GM12878 (cell line): Measurements from ENCODE around the gene SERPINA4. TPM values are rescaled to one million over a fixed set of nuclear protein-coding genes. Genes with fewer than 3 reads are reported as not detected.

Experiments used
- ATAC-seq: fragments of 200-7000 bp; cut with Tn5 transposase; 3 replicates; pipeline ENCODE4 v1.9.1; 2020; ENCODE audit warnings: mild to moderate bottlenecking, moderate library complexity
- BruUV-seq: library from RNA; stranded (reverse); fragments of 400-500 nt; replicated peaks from 2 replicates; lab custom pipeline; 2021; lab: Mats Ljungman, UMichigan
- CTCF ChIA-PET: fragments of 300-600 bp; sonication (Branson Sonifier 250); formaldehyde crosslinking; extraction: SDS; loops from one replicate; lab custom pipeline; 2021; ENCODE audit warnings: inconsistent platforms; lab: Yijun Ruan, JAX
- POLR2A ChIA-PET: fragments of 350-600 bp; formaldehyde crosslinking; extraction: SDS; loops from one replicate; lab custom pipeline; 2021; ENCODE audit warnings: inconsistent platforms; lab: Charles Lee
- RAD21 ChIA-PET: fragments of 300-600 bp; sonication (Branson Sonifier 250); formaldehyde crosslinking; loops from one replicate; lab custom pipeline; 2023; ENCODE audit warnings: antibody characterized with exemption; ENCODE audit not compliant: unreplicated experiment; lab: Charles Lee
- SMC1A ChIA-PET: fragments of 300-600 bp; sonication (Branson Sonifier 250); formaldehyde crosslinking; loops from one replicate; lab custom pipeline; 2023; ENCODE audit not compliant: unreplicated experiment, uncharacterized antibody; lab: Charles Lee
- DNase-seq: peaks from one replicate; pipeline ENCODE4 v3.0.0-alpha.2; 2011; ENCODE audit warnings: low read depth, low spot score
- FAIRE-seq: peaks from 3 replicates; lab custom pipeline; 2011; peaks lifted over from hg19 to GRCh38; lab: Jason Lieb, UNC
- H2AFZ ChIP-seq: 2 replicates; pipeline ENCODE4 v1.6.0; 2011; ENCODE audit warnings: low read depth, low read length, control low read depth; ENCODE audit not compliant: control insufficient read depth
- H3K27ac ChIP-seq: 2 replicates; pipeline ENCODE4 v1.5.1; 2011; ENCODE audit warnings: control low read depth; ENCODE audit not compliant: control insufficient read depth, insufficient read depth
- H3K27me3 ChIP-seq, 2 experiments: replicated peaks in 1 of 2; 2 replicates each; pipeline versions ENCODE4 v1.6.0 to v1.6.1; 2011; ENCODE audit warnings: low read length in 1 of 2; ENCODE audit not compliant: control insufficient read depth in 2 of 2, insufficient read depth in 2 of 2
- H3K36me3 ChIP-seq, 2 experiments: 2 replicates each; pipeline ENCODE4 v1.5.1; 2011; ENCODE audit warnings: low read length in 1 of 2; ENCODE audit not compliant: control insufficient read depth in 2 of 2, insufficient read depth in 2 of 2
- H3K4me1 ChIP-seq: 2 replicates; pipeline ENCODE4 v1.6.1; 2011; ENCODE audit warnings: mild to moderate bottlenecking, low read length, moderate library complexity, mixed read lengths; ENCODE audit not compliant: control insufficient read depth, insufficient read depth
- H3K4me2 ChIP-seq: 2 replicates; pipeline ENCODE4 v1.6.0; 2011; ENCODE audit warnings: control low read depth; ENCODE audit not compliant: control insufficient read depth, insufficient read depth
- H3K4me3 ChIP-seq: fragments of 200-600 bp; sonication (generic); 2 replicates; pipeline ENCODE4 v1.5.1; 2016
- H3K79me2 ChIP-seq: 2 replicates; pipeline ENCODE4 v1.6.0; 2011; ENCODE audit warnings: low read length; ENCODE audit not compliant: control insufficient read depth, insufficient read depth
- H3K9ac ChIP-seq: 2 replicates; pipeline ENCODE4 v1.8.0; 2011; ENCODE audit warnings: low read length, control low read depth, mixed read lengths; ENCODE audit not compliant: control insufficient read depth, insufficient read depth
- H3K9me3 ChIP-seq: replicated peaks from 3 replicates; pipeline ENCODE4 v1.5.1; 2011; ENCODE audit warnings: mild to moderate bottlenecking, low read length; ENCODE audit not compliant: control insufficient read depth, insufficient read depth
- H4K20me1 ChIP-seq: 2 replicates; pipeline ENCODE4 v1.6.0; 2011; ENCODE audit not compliant: control insufficient read depth, insufficient read depth
- EP300 ChIP-seq, 2 experiments: fragments of 150-350 bp in 1 of 2; IDR thresholded peaks; 2 replicates each; pipeline ENCODE4 v1.6.1; 2011 to 2012; ENCODE audit warnings: low read depth in 2 of 2, low read length in 2 of 2, borderline replicate concordance in 1 of 2, improper control_type of control experiment in 1 of 2, inconsistent platforms in 1 of 2; ENCODE audit not compliant: control insufficient read depth in 1 of 2
- MEF2B ChIP-seq: fragments of 450-650 bp; IDR thresholded peaks from 2 replicates; pipeline ENCODE4 v1.6.1; 2018; ENCODE audit warnings: mild to moderate bottlenecking, moderate library complexity; ENCODE audit not compliant: partially characterized antibody, poor library complexity, severe bottlenecking
- NFXL1 ChIP-seq: fragments of 450-650 bp; IDR thresholded peaks from 2 replicates; pipeline ENCODE4 v1.6.1; 2017; ENCODE audit warnings: antibody characterized with exemption, mild to moderate bottlenecking, borderline replicate concordance
- PBX3 ChIP-seq: IDR thresholded peaks from 2 replicates; pipeline ENCODE4 v1.6.1; 2011; ENCODE audit warnings: mild to moderate bottlenecking, low read depth, low read length, moderate library complexity; ENCODE audit not compliant: insufficient replicate concordance
- SUPT20H ChIP-seq: IDR thresholded peaks from 2 replicates; pipeline ENCODE4 v1.6.1; 2011; ENCODE audit warnings: low read depth, mild to moderate bottlenecking, low read length, moderate library complexity, borderline replicate concordance; ENCODE audit not compliant: control insufficient read depth
- YBX1 ChIP-seq: fragments of 450-650 bp; IDR thresholded peaks from 2 replicates; pipeline ENCODE4 v1.6.1; 2016; ENCODE audit warnings: antibody characterized with exemption
- WGBS: methylation state at CpG from one replicate; pipeline ENCODE4 v1.1.6; 2016; ENCODE audit warnings: low lambda C conversion rate; ENCODE audit not compliant: insufficient replicate concordance, insufficient coverage; ENCODE audit errors: missing lambda C conversion rate; 5-methylcytosine and 5-hydroxymethylcytosine counted together
- in situ Hi-C: fragments of 300-500 bp; cut with MboI; formaldehyde crosslinking; loops from 9 replicates; pipeline ENCODE4 v1.14.3; 2018; ENCODE audit warnings: mixed read lengths
- intact Hi-C: fragments of 100-400 bp; cut with micrococcal nuclease; formaldehyde crosslinking; loops from one replicate; pipeline ENCODE4 v1.14.2; 2022; ENCODE audit not compliant: unreplicated experiment
- polyA plus RNA-seq, 11 experiments: library from polyadenylated mRNA; depleted of rRNA in 4 of 11; unstranded in 6 of 11; stranded (reverse) in 5 of 11; fragments of >200 nt; fragmentation: Nextera tagmentation in 4 of 11; fragmentation: Illumina TruSeq in 1 of 11; extraction: Ambion mirVana in 4 of 11; extraction: Trizol in 1 of 11; gene quantifications; 1 replicate in 1 of 11; 2 replicates in 10 of 11; pipeline versions ENCODE4 v1.2.1 to v1.2.3, GENCODE V29; 2011 to 2016; ENCODE audit warnings: inconsistent platforms in 2 of 11, missing spikeins in 2 of 11, low read depth in 1 of 11
- total RNA-seq, 4 experiments: library from RNA; depleted of rRNA in 3 of 4; stranded (reverse); fragments of >200 nt in 3 of 4; fragmentation: Illumina TruSeq in 1 of 4; extraction: Trizol in 1 of 4; gene quantifications; 2 replicates each; pipeline versions ENCODE4 v1.2.1 to v1.2.3, GENCODE V29; 2013 to 2021

SERPINA4 gene
- total and polyA plus RNA-seq, 10 of the 15 experiments (the other 5 are each of a cell fraction or from before 2014, with no cell fraction given) = 0.13 TPM; not detected in 9

- 59% methylated on average over 16 of the region's 16 CpGs for WGBS
- no peaks in the 10 kb centered on the region for H3K36me3 ChIP-seq
- intact Hi-C loops = no loop called here
Observed at GRCh38 chr14:94562941-94563883, 2.0 kb downstream of the SERPINA4 start.

More at GRCh38 chr14:94562941-94563883, 2.0 kb downstream of the SERPINA4 start:
- Histone ChIP-seq H4K20me1 (no peaks in the 10 kb centered on the region), H3K4me2 (no peak overlapping the region), H3K27ac (no peak overlapping the region), H3K4me1 (no peaks in the 10 kb centered on the region), H3K9me3 (no peaks in the 10 kb centered on the region), H3K4me3 (no peak overlapping the region), H3K9ac (no peak overlapping the region), H2AFZ (no peak overlapping the region), H3K79me2 (no peaks in the 10 kb centered on the region), H3K27me3 (no peaks in the 10 kb centered on the region; a peak in 1 of 4 replicates)
- SMC1A ChIA-PET = no interaction called here
- TF ChIP-seq SUPT20H = no peak
- TF ChIP-seq NFXL1 = no peak
- TF ChIP-seq MEF2B = no peak
- TF ChIP-seq PBX3 = no peak
- no peak for TF ChIP-seq EP300 (IDR thresholded peaks at IDR 0.05; ENCODE audit: borderline replicate concordance in 1 of 2, control insufficient read depth in 1 of 2, low read depth in 2 of 2, low read length in 2 of 2)
- TF ChIP-seq YBX1 = no peak
- DNase-seq = no peak
- POLR2A ChIA-PET = no interaction called here
- FAIRE-seq = no peak
- CTCF ChIA-PET = interaction anchor here (3.0 kb wide), 1 partner anchor 15 kb away, joined by 11 read pairs; no protein-coding TSS in a partner anchor
- RAD21 ChIA-PET = no interaction called here
- no peak for ATAC-seq
- in situ Hi-C loops = no loop called here
- BruUV-seq = no TSS peak
